Vagina (tissue), 2 donors: ENCODE measurements around the gene B9D2. TPM values are rescaled to one million over a fixed set of nuclear protein-coding genes. Genes with fewer than 3 reads are reported as not detected.

Experiments
- DNase-seq, 2 donors: peaks; one replicate each; pipeline ENCODE4 v3.0.0-alpha.2; 2017; ENCODE audit errors: extremely low spot score in 2 of 2
- H3K27ac ChIP-seq: fragments of 200-600 bp; sonication (generic); one replicate; pipeline ENCODE4 v1.5.1; 2019
- H3K27me3 ChIP-seq: fragments of 200-600 bp; sonication (generic); one replicate; pipeline ENCODE4 v1.5.1; 2019
- H3K36me3 ChIP-seq, 2 donors: fragments of 200-600 bp; sonication (generic); one replicate each; pipeline ENCODE4 v1.5.1; 2017 to 2019
- H3K4me1 ChIP-seq: fragments of 200-600 bp; sonication (generic); one replicate; pipeline ENCODE4 v1.5.1; 2019
- H3K4me3 ChIP-seq, 2 donors: fragments of 200-600 bp; sonication (generic); 1 replicate in 1 of 2; 2 replicates in 1 of 2; pipeline ENCODE4 v1.5.1; 2016 to 2019
- H3K9me3 ChIP-seq: fragments of 200-600 bp; sonication (generic); one replicate; pipeline ENCODE4 v1.5.1; 2019
- POLR2A ChIP-seq, 2 donors: fragments of 450-650 bp; IDR thresholded peaks; one replicate each; pipeline ENCODE4 v1.6.1; 2017; ENCODE audit warnings: antibody characterized with exemption in 2 of 2, mild to moderate bottlenecking in 2 of 2, moderate library complexity in 2 of 2
- POLR2AphosphoS5 ChIP-seq, 2 donors: sonication (generic); formaldehyde crosslinking; IDR thresholded peaks; one replicate each; pipeline ENCODE4 v1.9.0; 2017; ENCODE audit warnings: antibody characterized with exemption in 2 of 2, mild to moderate bottlenecking in 2 of 2, low read depth in 1 of 2; ENCODE audit not compliant: insufficient read depth in 1 of 2
- intact Hi-C: fragments of 100-400 bp; cut with DNase I; formaldehyde crosslinking; loops from one replicate; pipeline ENCODE4 v1.15.1; 2023
- total RNA-seq: library from RNA; depleted of rRNA; stranded (reverse); fragments of >200 nt; gene quantifications from one replicate; pipeline ENCODE4 v1.2.3, GENCODE V29; 2016
- TF ChIP-seq, protein P1 (sequence below), 3 experiments: fragments of 450-650 bp in 2 of 3; fragments of 200-600 bp in 1 of 3; sonication (generic) in 1 of 3; IDR thresholded peaks; one replicate each; pipeline ENCODE4 v1.5.1; 2017 to 2019; ENCODE audit warnings: antibody characterized with exemption in 3 of 3, mild to moderate bottlenecking in 2 of 3, moderate library complexity in 2 of 3

The B9D2 gene
- total RNA-seq, 1 donor from 2014 or later = not detected

DNA sequence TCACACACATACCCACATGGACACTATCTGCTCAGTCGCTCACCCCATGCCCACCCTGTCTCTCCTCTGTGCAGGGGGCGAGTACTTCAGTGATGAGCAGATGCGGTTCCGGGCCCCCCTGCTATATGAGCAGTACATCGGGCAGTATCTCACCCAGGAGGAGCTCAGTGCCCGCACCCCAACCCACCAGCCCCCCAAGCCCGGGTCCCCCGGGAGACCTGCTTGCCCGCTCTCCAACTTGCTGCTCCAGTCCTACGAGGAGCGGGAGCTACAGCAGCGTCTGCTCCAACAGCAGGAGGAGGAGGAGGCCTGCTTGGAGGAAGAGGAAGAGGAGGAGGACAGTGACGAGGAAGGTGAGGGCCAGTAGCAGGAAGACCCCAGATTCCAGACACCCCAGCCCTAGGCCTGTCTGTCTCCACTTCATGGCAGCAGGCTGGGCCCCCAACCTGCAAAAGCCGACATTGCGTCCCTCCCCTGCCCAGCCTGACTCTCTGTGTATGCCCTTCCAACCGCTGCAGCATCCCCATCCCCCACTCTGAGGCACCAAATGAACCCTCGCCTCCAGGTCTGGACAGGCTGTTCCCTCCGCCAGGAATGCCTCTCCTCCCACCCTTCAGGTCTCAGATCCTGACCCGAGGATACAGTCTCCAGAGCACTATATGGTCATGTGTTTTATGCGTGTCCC lies 44.3 kb downstream of the B9D2 start:
- no peak for DNase-seq
- Histone ChIP-seq H3K9me3 (no peaks in the 10 kb centered on the region), H3K36me3 (peaks cover 0 to 56% of the 10 kb centered on the region in 2 donors), H3K4me1 (peaks cover 39% of the 10 kb centered on the region), H3K27ac (no peak overlapping the region), H3K4me3 (no peak overlapping the region), H3K27me3 (no peaks in the 10 kb centered on the region)
- TF ChIP-seq, protein P1, sequence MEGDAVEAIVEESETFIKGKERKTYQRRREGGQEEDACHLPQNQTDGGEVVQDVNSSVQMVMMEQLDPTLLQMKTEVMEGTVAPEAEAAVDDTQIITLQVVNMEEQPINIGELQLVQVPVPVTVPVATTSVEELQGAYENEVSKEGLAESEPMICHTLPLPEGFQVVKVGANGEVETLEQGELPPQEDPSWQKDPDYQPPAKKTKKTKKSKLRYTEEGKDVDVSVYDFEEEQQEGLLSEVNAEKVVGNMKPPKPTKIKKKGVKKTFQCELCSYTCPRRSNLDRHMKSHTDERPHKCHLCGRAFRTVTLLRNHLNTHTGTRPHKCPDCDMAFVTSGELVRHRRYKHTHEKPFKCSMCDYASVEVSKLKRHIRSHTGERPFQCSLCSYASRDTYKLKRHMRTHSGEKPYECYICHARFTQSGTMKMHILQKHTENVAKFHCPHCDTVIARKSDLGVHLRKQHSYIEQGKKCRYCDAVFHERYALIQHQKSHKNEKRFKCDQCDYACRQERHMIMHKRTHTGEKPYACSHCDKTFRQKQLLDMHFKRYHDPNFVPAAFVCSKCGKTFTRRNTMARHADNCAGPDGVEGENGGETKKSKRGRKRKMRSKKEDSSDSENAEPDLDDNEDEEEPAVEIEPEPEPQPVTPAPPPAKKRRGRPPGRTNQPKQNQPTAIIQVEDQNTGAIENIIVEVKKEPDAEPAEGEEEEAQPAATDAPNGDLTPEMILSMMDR (IDR thresholded peaks at IDR 0.05) = no peak
- no peak for TF ChIP-seq POLR2AphosphoS5 (IDR thresholded peaks at IDR 0.05; ENCODE audit: insufficient read depth in 1 of 2, low read depth in 1 of 2)
- intact Hi-C loops = loop anchor here (5.0 kb wide), 1 partner anchor 33 kb away; the partner anchor contains the start of gene TGFB1

DNA sequence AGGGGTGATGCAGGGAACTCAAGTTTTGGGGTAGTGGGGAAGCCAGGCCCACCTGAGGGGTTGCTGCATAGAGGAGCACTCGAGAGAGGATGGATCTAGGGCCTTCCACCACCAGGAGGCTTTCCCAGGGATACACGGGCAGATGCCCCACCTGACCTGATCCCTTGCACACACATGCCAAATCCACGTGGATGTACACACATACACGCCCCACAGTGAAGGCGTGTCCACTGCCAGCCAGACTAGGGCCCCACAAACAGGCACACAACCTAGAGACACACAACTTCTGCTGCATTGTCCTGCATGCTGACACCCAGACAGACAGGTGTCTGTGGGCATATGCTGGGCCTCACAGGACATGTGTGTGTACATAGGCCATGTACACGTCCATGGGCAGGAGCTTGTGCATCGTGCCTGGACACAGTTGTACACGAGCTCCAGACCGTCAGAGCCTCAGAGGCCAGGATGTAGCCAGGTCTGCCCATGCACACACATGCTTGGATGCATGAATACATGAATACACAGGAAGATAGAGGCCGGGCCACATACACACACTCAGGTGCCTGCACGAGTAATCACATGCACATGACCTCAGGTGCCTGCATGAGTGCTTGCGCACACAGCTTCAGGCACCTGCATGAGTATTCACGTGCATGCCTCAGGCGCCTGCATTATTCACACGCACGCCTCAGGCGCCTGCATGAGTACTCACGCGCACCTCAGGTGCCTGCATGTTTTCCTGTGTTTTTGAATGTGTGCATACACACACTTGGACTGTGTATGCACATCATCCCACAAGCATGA lies 45.1 kb downstream of the B9D2 start:
- Histone ChIP-seq H3K9me3 (no peaks in the 10 kb centered on the region), H3K4me3 (no peak overlapping the region), H3K27me3 (no peaks in the 10 kb centered on the region), H3K36me3 (peaks cover 0 to 61% of the 10 kb centered on the region in 2 donors), H3K27ac (no peak overlapping the region), H3K4me1 (peaks cover 31% of the 10 kb centered on the region)
- no peak for DNase-seq
- TF ChIP-seq, protein P1 (IDR thresholded peaks at IDR 0.05) = no peak
- TF ChIP-seq POLR2AphosphoS5 (IDR thresholded peaks at IDR 0.05; ENCODE audit: insufficient read depth in 1 of 2, low read depth in 1 of 2) (no peak), POLR2A (IDR thresholded peaks at IDR 0.05) (no peak)
- intact Hi-C loops = loop anchor here (5.0 kb wide), 1 partner anchor 33 kb away; the partner anchor contains the start of gene TGFB1

DNA sequence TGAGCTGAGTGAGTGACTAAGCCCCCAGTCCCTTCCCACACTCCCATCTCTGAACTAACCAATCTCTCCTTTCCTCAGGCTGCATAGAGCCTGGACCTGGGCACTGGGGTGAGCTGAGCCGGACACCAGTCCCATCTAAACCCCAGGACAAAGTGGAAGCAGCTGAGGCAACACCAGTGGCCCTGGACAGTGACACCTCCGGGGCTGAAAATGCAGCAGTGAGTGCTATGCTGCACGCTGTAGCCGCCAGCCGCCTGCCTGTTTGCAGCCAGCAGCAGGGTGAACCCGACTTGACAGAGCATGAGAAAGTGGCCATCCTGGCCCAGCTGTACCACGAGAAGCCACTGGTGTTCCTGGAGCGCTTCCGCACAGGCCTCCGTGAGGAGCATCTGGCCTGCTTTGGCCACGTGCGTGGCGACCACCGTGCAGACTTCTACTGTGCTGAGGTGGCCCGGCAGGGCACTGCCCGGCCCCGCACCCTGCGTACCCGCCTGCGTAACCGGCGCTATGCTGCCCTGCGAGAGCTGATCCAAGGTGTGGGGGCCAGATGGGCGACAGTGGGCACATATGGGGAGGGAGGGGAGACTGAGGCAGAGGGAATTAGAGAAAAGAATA lies 47.5 kb downstream of the B9D2 start:
- Histone ChIP-seq H3K4me3 (no peak overlapping the region), H3K27me3 (no peaks in the 10 kb centered on the region), H3K4me1 (peaks cover 21% of the 10 kb centered on the region), H3K27ac (no peak overlapping the region), H3K36me3 (peaks cover 0 to 76% of the 10 kb centered on the region in 2 donors), H3K9me3 (no peaks in the 10 kb centered on the region)
- TF ChIP-seq POLR2A (IDR thresholded peaks at IDR 0.05) = no peak
- no peak for TF ChIP-seq POLR2AphosphoS5 (IDR thresholded peaks at IDR 0.05; ENCODE audit: insufficient read depth in 1 of 2, low read depth in 1 of 2)
- TF ChIP-seq, protein P1 (IDR thresholded peaks at IDR 0.05) = no peak
- no peak for DNase-seq
- intact Hi-C loops = loop anchor here (5.0 kb wide), 1 partner anchor 36 kb away; the partner anchor contains the start of gene TGFB1

DNA sequence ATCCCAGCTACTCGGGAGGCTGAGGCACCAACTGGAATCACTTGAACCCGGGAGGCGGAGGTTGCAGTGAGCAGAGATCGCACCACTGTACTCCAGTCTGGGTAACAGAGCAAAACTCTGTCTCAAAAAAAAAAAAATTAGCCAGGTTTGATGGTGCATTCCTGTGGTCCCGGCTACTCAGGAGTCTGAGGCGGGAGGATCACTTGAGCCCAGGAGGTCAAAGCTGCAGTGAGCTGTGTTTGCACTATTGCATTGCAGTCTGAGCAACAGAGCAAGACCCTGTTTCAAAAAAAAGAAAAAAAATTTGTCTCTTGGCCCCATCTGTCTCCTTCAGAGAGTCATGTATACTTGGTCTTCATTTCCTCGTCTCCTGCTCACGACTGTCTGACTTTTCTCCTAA lies 52.3 kb downstream of the B9D2 start:
- Histone ChIP-seq H3K27ac (peak overlapping the region; percentile 94), H3K36me3 (peaks cover 0 to 40% of the 10 kb centered on the region in 2 donors), H3K27me3 (no peaks in the 10 kb centered on the region), H3K4me1 (peaks cover 40% of the 10 kb centered on the region), H3K9me3 (no peaks in the 10 kb centered on the region), H3K4me3 (no peak overlapping the region)
- intact Hi-C loops = no loop called here
- TF ChIP-seq POLR2A (IDR thresholded peaks at IDR 0.05) = no peak
- no peak for DNase-seq

DNA sequence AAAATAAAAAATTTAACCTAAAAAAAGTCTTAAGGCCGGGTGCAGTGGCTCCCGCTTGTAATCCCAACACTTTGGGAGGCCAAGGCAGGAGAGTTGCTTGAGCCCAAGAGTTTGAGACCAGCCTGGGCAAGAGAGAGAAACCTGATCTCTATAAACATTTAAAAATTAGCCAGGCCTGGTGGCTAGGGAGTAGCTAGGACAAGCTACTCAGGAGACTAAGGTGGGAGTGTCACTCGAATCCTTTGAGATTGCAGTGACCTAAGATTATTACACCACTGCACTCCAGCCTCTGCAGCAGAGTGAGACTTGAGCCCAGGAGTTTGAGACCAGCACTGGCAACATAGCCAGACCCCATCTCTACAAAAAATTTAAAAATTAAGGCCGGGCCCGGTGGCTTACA lies 52.9 kb downstream of the B9D2 start:
- Histone ChIP-seq H3K4me3 (peak overlapping the region; percentile 69 to 79), H3K4me1 (peaks cover 40% of the 10 kb centered on the region), H3K27ac (peak overlapping the region; percentile 94), H3K9me3 (no peaks in the 10 kb centered on the region), H3K36me3 (peaks cover 0 to 40% of the 10 kb centered on the region in 2 donors), H3K27me3 (no peaks in the 10 kb centered on the region)
- TF ChIP-seq, protein P1 (IDR thresholded peaks at IDR 0.05) = no peak
- no peak for TF ChIP-seq POLR2AphosphoS5 (IDR thresholded peaks at IDR 0.05; ENCODE audit: insufficient read depth in 1 of 2, low read depth in 1 of 2)
- no peak for TF ChIP-seq POLR2A (IDR thresholded peaks at IDR 0.05)
- DNase-seq = no peak
- intact Hi-C loops = no loop called here
